OCI-M1 (cell line): ENCODE measurements around the gene DNAAF5.
"Not testable (repeated sequence)": the region's sequence is repeated elsewhere in the genome, so short reads cannot be mapped to it uniquely, and the experiment has no call there.

ENCODE experiments used
- DNase-seq: peaks from one replicate; lab custom pipeline; 2025; lab: John Stamatoyannopoulos, UW

The DNAAF5 gene

GRCh38 chr7:747186-747585 is 20.7 kb downstream of the DNAAF5 start:
- no peak for DNase-seq

- DNase-seq, result no peak
Observed at GRCh38 chr7:748446-748845, 21.9 kb downstream of the DNAAF5 start.

GRCh38 chr7:749140-749551 is 22.6 kb downstream of the DNAAF5 start:
- DNase-seq, result no peak

GRCh38 chr7:750111-750905 is 23.8 kb downstream of the DNAAF5 start:
- no peak for DNase-seq

- no peak for DNase-seq
Observed at GRCh38 chr7:751826-752225, 25.3 kb downstream of the DNAAF5 start.

- DNase-seq, result not testable (repeated sequence)
Observed at GRCh38 chr7:752256-752655, 25.8 kb downstream of the DNAAF5 start.

GRCh38 chr7:753190-753589 is 26.7 kb downstream of the DNAAF5 start:
- no peak for DNase-seq

GRCh38 chr7:754531-755412 is 28.3 kb downstream of the DNAAF5 start:
- DNase-seq, result no peak

GRCh38 chr7:755413-755805 is 28.9 kb downstream of the DNAAF5 start:
- no peak for DNase-seq

- no peak for DNase-seq
Observed at GRCh38 chr7:756231-756927, 29.9 kb downstream of the DNAAF5 start.

GRCh38 chr7:756928-757560 is 30.5 kb downstream of the DNAAF5 start:
- DNase-seq, result no peak

- no peak for DNase-seq
Observed at GRCh38 chr7:757741-758163, 31.3 kb downstream of the DNAAF5 start.

- no peak for DNase-seq
Observed at GRCh38 chr7:759569-759968, 33.1 kb downstream of the DNAAF5 start.

- DNase-seq, result no peak
Observed at GRCh38 chr7:760006-760405, 33.5 kb downstream of the DNAAF5 start.

- no peak for DNase-seq
Observed at GRCh38 chr7:761101-761500, 34.6 kb downstream of the DNAAF5 start.

- no peak for DNase-seq
Observed at GRCh38 chr7:761631-762030, 35.1 kb downstream of the DNAAF5 start.

GRCh38 chr7:762885-763284 is 36.4 kb downstream of the DNAAF5 start:
- no peak for DNase-seq

GRCh38 chr7:763762-764161 is 37.3 kb downstream of the DNAAF5 start:
- DNase-seq, result no peak

- DNase-seq, result no peak
Observed at GRCh38 chr7:765383-765782, 38.9 kb downstream of the DNAAF5 start.

GRCh38 chr7:767580-767940 is 41.1 kb downstream of the DNAAF5 start:
- no peak for DNase-seq

- no peak for DNase-seq
Observed at GRCh38 chr7:767941-768731, 41.6 kb downstream of the DNAAF5 start.
